ENCODE data around the gene DBNDD1. TPM values are rescaled to one million over a fixed set of nuclear protein-coding genes. Genes with fewer than 3 reads are reported as not detected.
A peak's percentile ranks its signal among the peaks of the same experiment; 100 is the strongest.
"Not testable (repeated sequence)": the region's sequence is repeated elsewhere in the genome, so short reads cannot be mapped to it uniquely, and the experiment has no call there.

DBNDD1 gene
- total RNA-seq, 1 donor, result 1.1 TPM

- peak overlapping the region; percentile 98 for H3K4me2 ChIP-seq (ENCODE audit: insufficient read depth, low read length)
- peaks cover 63% of the 10 kb centered on the region for H3K79me2 ChIP-seq (ENCODE audit: insufficient read depth, low read length)
- no peaks in the 10 kb centered on the region for H3K9me3 ChIP-seq (ENCODE audit: low read depth, low read length)
- peak overlapping the region; percentile 96 for H2AFZ ChIP-seq (ENCODE audit: low read length)
- H3K4me3 ChIP-seq (ENCODE audit: insufficient read depth, low read length), result peak overlapping the region; percentile 99
- H4K20me1 ChIP-seq (ENCODE audit: insufficient read depth, low read length), result peaks cover 4% of the 10 kb centered on the region
- DNase-seq (ENCODE audit: insufficient read length, low spot score, missing footprints), result no peak
- peak overlapping the region; percentile 92 for H3K27ac ChIP-seq (ENCODE audit: low read depth, low read length)
- TF ChIP-seq CTCF (IDR thresholded peaks at IDR 0.05; ENCODE audit: extremely low read depth, low read depth, low read length), result no peak
- H3K4me1 ChIP-seq (ENCODE audit: insufficient read depth, low read length), result peaks cover 21% of the 10 kb centered on the region
- no peaks in the 10 kb centered on the region for H3K36me3 ChIP-seq (ENCODE audit: insufficient read depth, low read length)
- no peaks in the 10 kb centered on the region for H3K27me3 ChIP-seq (ENCODE audit: insufficient read depth, low read length)
Observed at GRCh38 chr16:89971495-89972243, 47.6 kb downstream of the DBNDD1 start.

GRCh38 chr16:89969741-89970410 lies 49.4 kb downstream of the DBNDD1 start:
- H3K27ac ChIP-seq (ENCODE audit: low read depth, low read length), result no peak overlapping the region
- H3K4me2 ChIP-seq (ENCODE audit: insufficient read depth, low read length), result no peak overlapping the region
- peak; percentile 74 for DNase-seq (ENCODE audit: insufficient read length, low spot score, missing footprints)
- no peak for TF ChIP-seq CTCF (IDR thresholded peaks at IDR 0.05; ENCODE audit: extremely low read depth, low read depth, low read length)
- H3K79me2 ChIP-seq (ENCODE audit: insufficient read depth, low read length), result peaks cover 45% of the 10 kb centered on the region
- H3K9me3 ChIP-seq (ENCODE audit: low read depth, low read length), result no peaks in the 10 kb centered on the region
- no peak overlapping the region for H2AFZ ChIP-seq (ENCODE audit: low read length)
- peaks cover 21% of the 10 kb centered on the region for H3K4me1 ChIP-seq (ENCODE audit: insufficient read depth, low read length)
- no peaks in the 10 kb centered on the region for H4K20me1 ChIP-seq (ENCODE audit: insufficient read depth, low read length)
- H3K27me3 ChIP-seq (ENCODE audit: insufficient read depth, low read length), result no peaks in the 10 kb centered on the region
- no peaks in the 10 kb centered on the region for H3K36me3 ChIP-seq (ENCODE audit: insufficient read depth, low read length)
- H3K4me3 ChIP-seq (ENCODE audit: insufficient read depth, low read length), result no peak overlapping the region

GRCh38 chr16:89968074-89968473 lies 51.2 kb downstream of the DBNDD1 start:
- Histone ChIP-seq H3K79me2 (ENCODE audit: insufficient read depth, low read length) (peaks cover 27% of the 10 kb centered on the region), H3K4me1 (ENCODE audit: insufficient read depth, low read length) (peaks cover 12% of the 10 kb centered on the region)
- not testable (repeated sequence) for H4K20me1 ChIP-seq (ENCODE audit: insufficient read depth, low read length); H3K27me3 ChIP-seq (ENCODE audit: insufficient read depth, low read length); H3K27ac ChIP-seq (ENCODE audit: low read depth, low read length); H3K4me3 ChIP-seq (ENCODE audit: insufficient read depth, low read length); H3K9me3 ChIP-seq (ENCODE audit: low read depth, low read length); H3K4me2 ChIP-seq (ENCODE audit: insufficient read depth, low read length); H3K36me3 ChIP-seq (ENCODE audit: insufficient read depth, low read length); H2AFZ ChIP-seq (ENCODE audit: low read length)
- DNase-seq (ENCODE audit: insufficient read length, low spot score, missing footprints), result peak; percentile 58

- peaks cover 12% of the 10 kb centered on the region for H3K4me1 ChIP-seq (ENCODE audit: insufficient read depth, low read length)
- H3K4me3 ChIP-seq (ENCODE audit: insufficient read depth, low read length); H2AFZ ChIP-seq (ENCODE audit: low read length); H3K4me2 ChIP-seq (ENCODE audit: insufficient read depth, low read length); H3K27ac ChIP-seq (ENCODE audit: low read depth, low read length); H3K9me3 ChIP-seq (ENCODE audit: low read depth, low read length); H3K27me3 ChIP-seq (ENCODE audit: insufficient read depth, low read length); H4K20me1 ChIP-seq (ENCODE audit: insufficient read depth, low read length); H3K36me3 ChIP-seq (ENCODE audit: insufficient read depth, low read length): not testable (repeated sequence)
- DNase-seq (ENCODE audit: insufficient read length, low spot score, missing footprints), result peak; percentile 29
- H3K79me2 ChIP-seq (ENCODE audit: insufficient read depth, low read length), result peaks cover 20% of the 10 kb centered on the region
Observed at GRCh38 chr16:89967436-89967835, 51.8 kb downstream of the DBNDD1 start.

GRCh38 chr16:89966756-89967155 lies 52.5 kb downstream of the DBNDD1 start:
- peaks cover 15% of the 10 kb centered on the region for H3K79me2 ChIP-seq (ENCODE audit: insufficient read depth, low read length)
- peaks cover 7% of the 10 kb centered on the region for H3K4me1 ChIP-seq (ENCODE audit: insufficient read depth, low read length)
- no peaks in the 10 kb centered on the region for H3K36me3 ChIP-seq (ENCODE audit: insufficient read depth, low read length)
- H3K27me3 ChIP-seq (ENCODE audit: insufficient read depth, low read length), result no peaks in the 10 kb centered on the region
- no peak for TF ChIP-seq CTCF (IDR thresholded peaks at IDR 0.05; ENCODE audit: extremely low read depth, low read depth, low read length)
- H4K20me1 ChIP-seq (ENCODE audit: insufficient read depth, low read length), result no peaks in the 10 kb centered on the region
- peak; percentile 49 for DNase-seq (ENCODE audit: insufficient read length, low spot score, missing footprints)
- H3K27ac ChIP-seq (ENCODE audit: low read depth, low read length), result no peak overlapping the region
- H3K9me3 ChIP-seq (ENCODE audit: low read depth, low read length), result no peaks in the 10 kb centered on the region
- H3K4me2 ChIP-seq (ENCODE audit: insufficient read depth, low read length), result no peak overlapping the region
- H2AFZ ChIP-seq (ENCODE audit: low read length), result no peak overlapping the region
- H3K4me3 ChIP-seq (ENCODE audit: insufficient read depth, low read length), result no peak overlapping the region
